HG02642 (cell line): ENCODE results near the gene ST6GALNAC3.

Experiments used
- ATAC-seq: cut with Tn5 transposase; IDR thresholded peaks from one replicate; pipeline ENCODE4 v1.9.1; 2021; ENCODE audit warnings: mild to moderate bottlenecking; ENCODE audit not compliant: unreplicated experiment, poor library complexity

ST6GALNAC3 gene

GRCh38 chr1:76542359-76542758, 467.8 kb downstream of the ST6GALNAC3 start:
- ATAC-seq: no peak

DNA sequence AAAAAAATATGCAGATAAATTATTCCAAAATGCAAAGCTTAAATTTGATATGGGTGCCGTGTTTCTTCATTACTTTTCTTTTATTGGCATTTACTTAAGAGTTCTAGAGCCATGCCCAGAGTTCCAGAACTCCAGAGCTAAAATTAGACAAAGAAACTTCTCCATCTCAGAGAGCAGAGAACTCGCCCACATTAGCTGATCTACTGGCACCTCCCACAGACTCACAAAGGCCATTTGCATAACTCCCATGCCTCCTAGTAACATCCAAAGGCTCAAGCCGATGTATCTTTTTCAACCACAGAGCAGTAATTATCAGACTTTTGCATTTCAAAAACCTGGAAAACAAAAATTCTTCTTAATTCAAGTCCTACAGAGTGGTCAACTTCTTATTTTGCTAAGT, 468.9 kb downstream of the ST6GALNAC3 start:
- no peak for ATAC-seq

GRCh38 chr1:76546354-76546933, 471.9 kb downstream of the ST6GALNAC3 start:
- no peak for ATAC-seq

- no peak for ATAC-seq
Measured at GRCh38 chr1:76547916-76548315, 473.4 kb downstream of the ST6GALNAC3 start.

DNA sequence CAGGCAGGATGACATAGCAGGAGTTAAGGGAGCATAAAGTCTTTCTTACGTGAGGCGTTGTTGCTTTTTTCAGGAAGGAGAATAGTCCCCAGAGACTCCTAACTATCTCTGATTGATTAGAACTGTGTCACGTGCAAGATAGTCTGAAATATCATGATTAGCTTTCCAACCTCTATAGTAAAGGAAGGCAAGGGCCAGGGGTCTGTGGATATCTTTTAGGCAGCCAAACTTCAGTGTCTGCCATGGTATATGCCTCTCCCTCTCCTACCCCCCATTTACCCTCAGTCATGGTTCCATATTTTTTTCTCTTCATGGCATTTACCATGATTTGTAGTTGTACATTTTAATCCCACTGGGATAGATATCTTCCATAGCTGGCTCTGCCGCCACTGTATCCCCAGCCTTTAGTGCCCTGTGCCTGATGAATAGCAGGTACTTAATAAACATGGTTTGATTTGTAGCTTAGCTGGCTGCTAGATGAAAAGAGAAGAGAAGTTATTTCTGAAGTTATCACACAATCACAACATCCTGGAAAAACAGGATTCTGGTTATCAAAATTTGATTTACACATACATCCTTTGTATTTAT, 474.1 kb downstream of the ST6GALNAC3 start:
- no peak for ATAC-seq

- no peak for ATAC-seq
Measured at GRCh38 chr1:76554283-76554682, 479.7 kb downstream of the ST6GALNAC3 start.

- ATAC-seq: no peak
Measured at GRCh38 chr1:76562292-76562691, 487.7 kb downstream of the ST6GALNAC3 start.

- no peak for ATAC-seq
Measured at GRCh38 chr1:76568573-76569238, 494.2 kb downstream of the ST6GALNAC3 start.

GRCh38 chr1:76571248-76571647, 496.7 kb downstream of the ST6GALNAC3 start:
- ATAC-seq: no peak

DNA sequence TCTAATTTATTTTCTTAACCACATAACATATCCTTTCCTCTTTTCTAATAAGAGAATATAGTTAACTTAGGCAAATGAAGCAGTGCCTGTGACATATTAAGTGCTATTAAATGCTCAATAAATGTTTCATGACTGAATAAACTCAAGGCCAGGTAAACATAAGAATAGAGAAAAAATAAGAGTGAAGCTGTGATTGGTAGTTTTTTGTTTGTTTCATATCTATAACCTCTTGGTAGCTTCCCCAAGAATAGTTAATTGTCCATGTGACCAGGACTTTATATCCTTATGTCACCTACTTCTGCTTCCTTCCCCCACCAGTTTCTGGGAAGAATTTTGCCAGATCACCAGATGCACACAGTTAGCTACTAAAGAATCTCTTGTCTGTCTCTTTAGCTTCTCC, 497.7 kb downstream of the ST6GALNAC3 start:
- no peak for ATAC-seq

DNA sequence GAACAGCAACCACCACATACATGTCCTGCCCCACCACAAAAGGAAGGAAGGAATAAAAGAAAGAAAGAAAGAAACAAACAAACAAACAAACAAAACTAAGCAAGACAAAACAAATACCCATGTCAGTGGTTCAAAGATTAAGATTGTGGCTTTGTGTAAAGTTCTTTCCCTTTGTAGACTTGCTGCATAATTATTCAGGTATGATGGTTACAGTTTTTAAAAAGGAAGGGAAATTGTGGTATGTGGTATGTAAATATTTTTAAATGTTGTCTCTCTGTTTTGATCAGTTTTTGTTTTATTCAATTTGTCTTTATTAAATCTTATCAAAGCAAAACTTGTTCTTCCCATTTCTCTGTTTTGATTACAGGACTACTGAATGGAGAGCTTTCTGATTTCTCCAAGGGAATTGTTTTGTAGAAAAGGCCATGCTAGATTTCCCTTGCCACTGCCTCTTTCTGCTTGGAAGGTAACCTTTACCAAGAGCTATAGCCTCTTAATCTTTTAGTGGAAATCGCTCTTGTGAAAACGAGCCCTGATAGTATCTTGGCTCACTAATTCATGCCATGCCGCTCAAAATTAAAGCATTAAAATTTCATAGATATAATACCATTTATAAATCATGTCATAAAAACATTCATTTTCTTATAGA, 502.5 kb downstream of the ST6GALNAC3 start:
- no peak for ATAC-seq

DNA sequence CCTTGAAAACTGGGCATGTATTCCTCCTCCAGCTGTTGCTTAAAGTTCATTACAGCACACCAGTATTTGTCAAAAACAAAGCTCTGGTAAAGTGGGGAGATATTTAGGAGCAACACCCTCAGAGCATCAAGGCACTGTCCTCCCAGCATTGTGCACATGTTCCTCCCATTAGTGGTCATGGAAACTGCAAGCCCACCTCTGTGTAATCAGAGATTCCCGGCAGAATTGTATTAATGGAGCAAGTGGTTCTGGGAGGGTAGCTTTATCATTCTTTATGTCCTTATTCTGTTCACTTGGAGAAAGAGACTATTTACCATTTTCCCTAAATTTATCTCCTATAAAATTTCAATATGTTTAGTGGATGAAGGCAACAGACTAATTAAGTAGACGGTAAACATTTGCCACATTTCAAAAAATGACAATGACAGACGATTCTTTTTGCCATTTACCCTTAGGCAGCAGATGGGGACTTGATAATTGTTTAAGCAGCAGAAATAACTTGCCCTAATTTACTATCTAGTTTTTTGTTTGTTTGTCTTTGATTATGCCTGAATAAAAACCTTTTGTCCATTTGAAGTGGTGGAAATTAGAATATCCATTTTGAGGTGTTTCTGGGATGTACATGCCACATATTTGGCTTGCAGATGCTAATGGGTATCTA, 503.1 kb downstream of the ST6GALNAC3 start:
- ATAC-seq: no peak

DNA sequence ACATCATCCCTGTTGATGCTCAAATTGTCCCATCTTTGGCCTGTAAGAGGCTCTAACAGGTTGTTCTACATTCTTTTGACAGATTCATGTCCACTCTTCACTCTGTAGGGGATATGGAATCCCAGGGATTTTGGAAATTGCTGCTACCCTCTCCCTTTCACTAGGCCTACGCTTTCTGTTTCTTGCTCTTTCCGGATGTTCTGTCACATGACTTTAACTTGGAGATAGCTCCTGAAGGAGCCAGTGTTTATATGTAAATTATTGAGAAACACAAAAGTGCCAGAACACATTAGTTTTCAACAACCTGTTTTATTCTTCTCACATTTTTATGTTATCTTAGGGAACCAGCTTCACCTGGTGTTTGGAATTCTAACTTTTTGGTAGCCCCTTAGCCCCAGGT, 505.7 kb downstream of the ST6GALNAC3 start:
- no peak for ATAC-seq

GRCh38 chr1:76581712-76582111, 507.2 kb downstream of the ST6GALNAC3 start:
- ATAC-seq: no peak

GRCh38 chr1:76583235-76583868, 508.8 kb downstream of the ST6GALNAC3 start:
- no peak for ATAC-seq

GRCh38 chr1:76583875-76584477, 509.4 kb downstream of the ST6GALNAC3 start:
- no peak for ATAC-seq

DNA sequence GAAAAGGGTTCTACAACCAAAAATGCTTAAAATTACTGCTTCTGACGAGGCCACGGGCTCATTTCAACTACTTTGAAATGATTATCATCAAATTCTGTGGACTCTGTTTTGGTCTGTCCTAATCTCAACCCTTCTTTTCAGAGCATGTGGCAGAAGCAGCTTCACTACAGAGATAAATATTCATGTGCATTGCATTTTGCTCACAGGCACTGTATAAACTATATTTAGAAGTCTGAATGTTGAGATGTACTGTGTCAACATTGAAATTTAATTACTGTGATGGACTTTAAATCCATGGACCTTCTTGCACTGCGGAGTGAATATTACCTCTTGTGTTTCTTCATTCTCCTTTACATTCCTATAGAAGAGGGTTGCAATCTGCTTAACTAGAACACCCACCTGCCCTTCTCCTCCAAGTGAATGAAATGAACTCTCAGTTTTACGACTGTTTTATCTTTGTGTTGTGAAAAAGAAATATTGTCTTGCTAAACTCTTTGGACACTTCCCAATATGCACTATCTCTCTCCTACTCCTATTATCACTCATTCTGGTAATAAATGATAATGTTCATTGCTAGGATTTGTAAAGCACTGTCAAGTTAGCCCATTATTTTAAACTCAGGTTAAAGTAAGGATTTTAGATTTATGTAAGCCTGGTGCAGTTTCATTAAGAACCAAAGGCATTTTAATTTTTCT, 511.6 kb downstream of the ST6GALNAC3 start:
- no peak for ATAC-seq

- ATAC-seq: no peak
Measured at GRCh38 chr1:76587212-76587611, 512.7 kb downstream of the ST6GALNAC3 start.

DNA sequence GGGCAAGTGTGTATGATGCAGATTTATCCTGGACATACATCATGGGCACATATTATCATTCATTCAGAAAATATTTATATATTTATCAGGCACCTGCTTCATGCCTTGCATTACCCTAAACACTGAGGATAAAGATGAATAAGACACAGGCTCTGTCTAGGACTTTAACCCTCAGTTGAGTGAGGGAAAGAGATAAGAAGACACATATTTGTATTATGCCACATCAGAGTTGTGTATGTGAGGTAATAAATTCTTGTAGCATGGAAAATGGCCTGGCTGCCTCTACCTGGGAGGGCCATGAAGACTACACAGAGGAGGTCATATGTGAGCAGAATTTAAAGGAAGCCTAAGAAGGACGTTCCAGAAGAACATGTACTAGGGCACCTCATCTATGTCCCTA, 516.9 kb downstream of the ST6GALNAC3 start:
- ATAC-seq: no peak
